OCI-LY3 (cell line): ENCODE data around the gene RNF5.
"Not testable (repeated sequence)": the region's sequence is repeated elsewhere in the genome, so short reads cannot be mapped to it uniquely, and the experiment has no call there.

ENCODE experiments used
- EZH2phosphoT487 ChIP-seq: fragments of 200-600 bp; shearing (Covaris generic); IDR thresholded peaks from 2 replicates; pipeline ENCODE4 v1.6.1; 2018; ENCODE audit warnings: antibody characterized with exemption, mixed run types, low read depth
- TF ChIP-seq, protein P1 (sequence below): fragments of 200-600, 300-600 bp; sonication (generic); IDR thresholded peaks from 2 replicates; pipeline ENCODE4 v1.5.1; 2014; ENCODE audit warnings: antibody characterized with exemption, low read length, low read depth

DNA sequence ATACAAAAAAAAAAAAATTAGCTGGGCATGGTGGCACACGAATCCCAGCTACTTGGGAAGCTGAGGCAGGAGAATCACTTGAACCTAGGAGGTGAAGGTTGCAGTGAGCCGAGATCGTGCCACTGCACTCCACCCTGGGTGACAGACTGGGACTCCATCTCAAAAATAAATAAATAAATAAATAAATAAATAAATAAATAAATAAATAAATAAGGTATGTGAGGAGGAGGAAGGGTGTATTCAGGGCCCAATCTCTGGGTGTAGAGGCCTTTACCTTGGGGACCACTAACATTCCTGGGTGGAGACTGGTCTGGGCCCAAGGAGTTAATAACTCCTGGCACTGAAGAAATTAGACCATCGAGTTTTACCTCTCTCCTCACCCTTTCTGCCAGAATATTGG lies 33.2 kb downstream of the RNF5 start:
- TF ChIP-seq, protein P1, sequence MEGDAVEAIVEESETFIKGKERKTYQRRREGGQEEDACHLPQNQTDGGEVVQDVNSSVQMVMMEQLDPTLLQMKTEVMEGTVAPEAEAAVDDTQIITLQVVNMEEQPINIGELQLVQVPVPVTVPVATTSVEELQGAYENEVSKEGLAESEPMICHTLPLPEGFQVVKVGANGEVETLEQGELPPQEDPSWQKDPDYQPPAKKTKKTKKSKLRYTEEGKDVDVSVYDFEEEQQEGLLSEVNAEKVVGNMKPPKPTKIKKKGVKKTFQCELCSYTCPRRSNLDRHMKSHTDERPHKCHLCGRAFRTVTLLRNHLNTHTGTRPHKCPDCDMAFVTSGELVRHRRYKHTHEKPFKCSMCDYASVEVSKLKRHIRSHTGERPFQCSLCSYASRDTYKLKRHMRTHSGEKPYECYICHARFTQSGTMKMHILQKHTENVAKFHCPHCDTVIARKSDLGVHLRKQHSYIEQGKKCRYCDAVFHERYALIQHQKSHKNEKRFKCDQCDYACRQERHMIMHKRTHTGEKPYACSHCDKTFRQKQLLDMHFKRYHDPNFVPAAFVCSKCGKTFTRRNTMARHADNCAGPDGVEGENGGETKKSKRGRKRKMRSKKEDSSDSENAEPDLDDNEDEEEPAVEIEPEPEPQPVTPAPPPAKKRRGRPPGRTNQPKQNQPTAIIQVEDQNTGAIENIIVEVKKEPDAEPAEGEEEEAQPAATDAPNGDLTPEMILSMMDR, result not testable (repeated sequence)
- TF ChIP-seq EZH2phosphoT487, result not testable (repeated sequence)
